ENCODE data around the gene AP1G2. TPM values are rescaled to one million over a fixed set of nuclear protein-coding genes. Genes with fewer than 3 reads are reported as not detected.
"Not testable (repeated sequence)": the region's sequence is repeated elsewhere in the genome, so short reads cannot be mapped to it uniquely, and the experiment has no call there.

Gene AP1G2
- total and polyA plus RNA-seq, 2 donors: 36.3 to 50.7 TPM

GRCh38 chr14:23539248-23540140, 28.1 kb downstream of the AP1G2 start:
- no peaks in the 10 kb centered on the region for H3K4me1 ChIP-seq (ENCODE audit: insufficient read depth)
- WGBS: 38% methylated on average over 10 of the region's 10 CpGs
- no peak for DNase-seq (ENCODE audit: extremely low spot score)
- H3K4me3 ChIP-seq (ENCODE audit: low read depth, low read length): no peak overlapping the region
- H3K36me3 ChIP-seq (ENCODE audit: insufficient read depth): no peaks in the 10 kb centered on the region
- H3K27ac ChIP-seq (ENCODE audit: low read depth): no peak overlapping the region

- no peak for DNase-seq (ENCODE audit: extremely low spot score)
- H3K4me3 ChIP-seq (ENCODE audit: low read depth, low read length): no peak overlapping the region
- no peak overlapping the region for H3K27ac ChIP-seq (ENCODE audit: low read depth)
- no peaks in the 10 kb centered on the region for H3K36me3 ChIP-seq (ENCODE audit: insufficient read depth)
- WGBS: 33% methylated on average over 7 of the region's 7 CpGs
- no peaks in the 10 kb centered on the region for H3K4me1 ChIP-seq (ENCODE audit: insufficient read depth)
Measured at GRCh38 chr14:23538785-23539184, 28.8 kb downstream of the AP1G2 start.

GRCh38 chr14:23538050-23538718, 29.4 kb downstream of the AP1G2 start:
- no peak for DNase-seq (ENCODE audit: extremely low spot score)
- 54% methylated on average over 10 of the region's 10 CpGs for WGBS
- Histone ChIP-seq H3K27ac (ENCODE audit: low read depth) (no peak overlapping the region), H3K36me3 (ENCODE audit: insufficient read depth) (no peaks in the 10 kb centered on the region), H3K4me1 (ENCODE audit: insufficient read depth) (no peaks in the 10 kb centered on the region), H3K4me3 (ENCODE audit: low read depth, low read length) (no peak overlapping the region)

GRCh38 chr14:23537351-23538049, 30.1 kb downstream of the AP1G2 start:
- H3K4me1 ChIP-seq (ENCODE audit: insufficient read depth): no peaks in the 10 kb centered on the region
- DNase-seq (ENCODE audit: extremely low spot score): no peak
- no peaks in the 10 kb centered on the region for H3K36me3 ChIP-seq (ENCODE audit: insufficient read depth)
- WGBS: 47% methylated on average over 13 of the region's 13 CpGs
- H3K27ac ChIP-seq (ENCODE audit: low read depth): no peak overlapping the region
- no peak overlapping the region for H3K4me3 ChIP-seq (ENCODE audit: low read depth, low read length)

GRCh38 chr14:23536906-23537305, 30.7 kb downstream of the AP1G2 start:
- WGBS: 82% methylated on average over 6 of the region's 6 CpGs
- not testable (repeated sequence) for H3K4me3 ChIP-seq (ENCODE audit: low read depth, low read length); H3K27ac ChIP-seq (ENCODE audit: low read depth); H3K36me3 ChIP-seq (ENCODE audit: insufficient read depth); H3K4me1 ChIP-seq (ENCODE audit: insufficient read depth); DNase-seq (ENCODE audit: extremely low spot score)

- WGBS: 86% methylated on average over 2 of the region's 2 CpGs
- H3K36me3 ChIP-seq (ENCODE audit: insufficient read depth): no peaks in the 10 kb centered on the region
- H3K4me3 ChIP-seq (ENCODE audit: low read depth, low read length): no peak overlapping the region
- no peak for DNase-seq (ENCODE audit: extremely low spot score)
- no peak overlapping the region for H3K27ac ChIP-seq (ENCODE audit: low read depth)
- H3K4me1 ChIP-seq (ENCODE audit: insufficient read depth): no peaks in the 10 kb centered on the region
Measured at GRCh38 chr14:23536494-23536893, 31.1 kb downstream of the AP1G2 start.

- DNase-seq (ENCODE audit: extremely low spot score): no peak
- WGBS: 77% methylated on average over 4 of the region's 4 CpGs
- Histone ChIP-seq H3K4me3 (ENCODE audit: low read depth, low read length) (no peak overlapping the region), H3K36me3 (ENCODE audit: insufficient read depth) (no peaks in the 10 kb centered on the region), H3K27ac (ENCODE audit: low read depth) (no peak overlapping the region), H3K4me1 (ENCODE audit: insufficient read depth) (no peaks in the 10 kb centered on the region)
Measured at GRCh38 chr14:23535943-23536342, 31.6 kb downstream of the AP1G2 start.

- no peaks in the 10 kb centered on the region for H3K4me1 ChIP-seq (ENCODE audit: insufficient read depth)
- DNase-seq (ENCODE audit: extremely low spot score): no peak
- H3K27ac ChIP-seq (ENCODE audit: low read depth): no peak overlapping the region
- no peaks in the 10 kb centered on the region for H3K36me3 ChIP-seq (ENCODE audit: insufficient read depth)
- no peak overlapping the region for H3K4me3 ChIP-seq (ENCODE audit: low read depth, low read length)
- WGBS: 93% methylated on average over 16 of the region's 16 CpGs
Measured at GRCh38 chr14:23533652-23534435, 33.7 kb downstream of the AP1G2 start.

- Histone ChIP-seq H3K4me1 (ENCODE audit: insufficient read depth) (no peaks in the 10 kb centered on the region), H3K27ac (ENCODE audit: low read depth) (no peak overlapping the region), H3K4me3 (ENCODE audit: low read depth, low read length) (no peak overlapping the region), H3K36me3 (ENCODE audit: insufficient read depth) (no peaks in the 10 kb centered on the region)
- DNase-seq (ENCODE audit: extremely low spot score): no peak
- WGBS: 94% methylated on average over 7 of the region's 7 CpGs
Measured at GRCh38 chr14:23532658-23533057, 34.9 kb downstream of the AP1G2 start.

- no peak overlapping the region for H3K27ac ChIP-seq (ENCODE audit: low read depth)
- 92% methylated on average over 12 of the region's 12 CpGs for WGBS
- H3K4me1 ChIP-seq (ENCODE audit: insufficient read depth): no peaks in the 10 kb centered on the region
- no peaks in the 10 kb centered on the region for H3K36me3 ChIP-seq (ENCODE audit: insufficient read depth)
- H3K4me3 ChIP-seq (ENCODE audit: low read depth, low read length): no peak overlapping the region
- no peak for DNase-seq (ENCODE audit: extremely low spot score)
Measured at GRCh38 chr14:23531391-23531790, 36.2 kb downstream of the AP1G2 start.

GRCh38 chr14:23530375-23531055, 37.1 kb downstream of the AP1G2 start:
- Histone ChIP-seq H3K4me1 (ENCODE audit: insufficient read depth) (no peaks in the 10 kb centered on the region), H3K36me3 (ENCODE audit: insufficient read depth) (no peaks in the 10 kb centered on the region), H3K27ac (ENCODE audit: low read depth) (no peak overlapping the region), H3K4me3 (ENCODE audit: low read depth, low read length) (no peak overlapping the region)
- 69% methylated on average over 10 of the region's 10 CpGs for WGBS
- DNase-seq (ENCODE audit: extremely low spot score): no peak

- no peak overlapping the region for H3K27ac ChIP-seq (ENCODE audit: low read depth)
- no peaks in the 10 kb centered on the region for H3K36me3 ChIP-seq (ENCODE audit: insufficient read depth)
- DNase-seq (ENCODE audit: extremely low spot score): no peak
- no peak overlapping the region for H3K4me3 ChIP-seq (ENCODE audit: low read depth, low read length)
- H3K4me1 ChIP-seq (ENCODE audit: insufficient read depth): no peaks in the 10 kb centered on the region
- 82% methylated on average over 3 of the region's 3 CpGs for WGBS
Measured at GRCh38 chr14:23529016-23529415, 38.6 kb downstream of the AP1G2 start.

GRCh38 chr14:23528555-23528954, 39.0 kb downstream of the AP1G2 start:
- no peak overlapping the region for H3K27ac ChIP-seq (ENCODE audit: low read depth)
- WGBS: 69% methylated on average over 1 of the region's 1 CpG
- no peaks in the 10 kb centered on the region for H3K4me1 ChIP-seq (ENCODE audit: insufficient read depth)
- no peak overlapping the region for H3K4me3 ChIP-seq (ENCODE audit: low read depth, low read length)
- no peak for DNase-seq (ENCODE audit: extremely low spot score)
- H3K36me3 ChIP-seq (ENCODE audit: insufficient read depth): no peaks in the 10 kb centered on the region
